ENCODE measurements around the gene GPR25. TPM values are rescaled to one million over a fixed set of nuclear protein-coding genes. Genes with fewer than 3 reads are reported as not detected.

The GPR25 gene
- total and polyA plus RNA-seq, 2 of the 4 experiments (the other 2 are of a cell fraction) = not detected

DNA sequence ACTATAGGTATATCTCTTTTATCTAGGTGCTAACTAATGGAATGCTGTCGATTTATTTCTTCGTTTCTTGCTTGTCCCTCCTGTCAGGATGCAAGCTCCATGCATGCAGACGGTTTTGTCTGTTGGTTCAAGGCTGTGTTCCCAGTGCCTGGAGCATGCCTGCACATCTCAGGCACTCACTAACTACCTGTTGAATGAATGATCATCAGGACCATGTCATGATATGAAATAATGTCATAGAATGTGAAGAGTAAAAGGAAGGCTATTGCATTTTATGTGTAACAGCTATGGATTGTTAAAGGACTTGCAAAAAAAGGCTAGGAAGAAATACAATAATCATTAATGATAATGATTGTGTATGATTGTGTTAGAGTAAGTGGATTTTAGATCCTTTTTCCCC lies 4.2 kb downstream of the GPR25 start:
- no peak overlapping the region for H3K23ac ChIP-seq (ENCODE audit: low read depth, low read length)
- no peak overlapping the region for H4K5ac ChIP-seq (ENCODE audit: low read depth, low read length)
- H2AFZ ChIP-seq (replicated peaks; ENCODE audit: low read length, poor library complexity) = no peak overlapping the region
- no peak overlapping the region for H2BK120ac ChIP-seq (ENCODE audit: low read depth, low read length)
- H2BK5ac ChIP-seq (ENCODE audit: low read depth, low read length, poor library complexity, severe bottlenecking) = no peak overlapping the region
- H3K14ac ChIP-seq (replicated peaks; ENCODE audit: low read depth, low read length) = no peak overlapping the region
- ChIA-PET POLR2A (ENCODE audit: unreplicated experiment) (no interaction called here), CTCF (interaction anchor here (0.6 to 0.7 kb wide), 3 partner anchors 12 to 202 kb away, joined by 3 read pairs; no protein-coding TSS in a partner anchor)
- in situ Hi-C loops (cut with MboI; ENCODE audit: low sequenced_read_pairs) = no loop called here
- no peak overlapping the region for H3K56ac ChIP-seq (ENCODE audit: extremely low read depth, insufficient read depth, low read length)
- no peaks in the 10 kb centered on the region; the same call in 1 of the 2 replicates for H3K9me1 ChIP-seq (ENCODE audit: insufficient read depth, low read length)
- H2BK20ac ChIP-seq (ENCODE audit: low read depth, low read length) = no peak overlapping the region
- no peak overlapping the region for H4K91ac ChIP-seq (ENCODE audit: insufficient read depth, low read depth, low read length)
- H3K27me3 ChIP-seq (ENCODE audit: control insufficient read depth, insufficient read depth, low read length) = peaks cover 74% of the 10 kb centered on the region
- no peak overlapping the region for H4K8ac ChIP-seq (ENCODE audit: low read depth in 2 of 2, low read length in 2 of 2)
- TF ChIP-seq MXI1 (IDR thresholded peaks at IDR 0.05; ENCODE audit: borderline replicate concordance, low read depth, low read length) (no peak), MAZ (IDR thresholded peaks at IDR 0.05; ENCODE audit: borderline replicate concordance, low read depth, low read length) (no peak), BHLHE40 (IDR thresholded peaks at IDR 0.05; ENCODE audit: low read depth, low read length) (no peak), RCOR1 (IDR thresholded peaks at IDR 0.05; ENCODE audit: insufficient replicate concordance, low read length) (no peak), SMC3 (IDR thresholded peaks at IDR 0.05; ENCODE audit: low read depth, low read length) (no peak), FOS (IDR thresholded peaks at IDR 0.05; ENCODE audit: low read depth, low read length) (no peak), USF2 (IDR thresholded peaks at IDR 0.05; ENCODE audit: low read depth, low read length) (no peak), RAD21 (IDR thresholded peaks at IDR 0.05; ENCODE audit: low read length) (no peak), RFX5 (IDR thresholded peaks at IDR 0.05; ENCODE audit: low read depth, low read length) (no peak), NFE2L2 (IDR thresholded peaks at IDR 0.05; ENCODE audit: low read depth, low read length) (no peak), CEBPB (IDR thresholded peaks at IDR 0.05; ENCODE audit: low read depth, low read length) (no peak), POLR2A (IDR thresholded peaks at IDR 0.05; ENCODE audit: low read depth, low read length) (no peak), MAFK (IDR thresholded peaks at IDR 0.05; ENCODE audit: low read depth, low read length) (no peak), CHD1 (IDR thresholded peaks at IDR 0.05; ENCODE audit: low read depth, low read length) (no peak)
- TF ChIP-seq, protein P1, sequence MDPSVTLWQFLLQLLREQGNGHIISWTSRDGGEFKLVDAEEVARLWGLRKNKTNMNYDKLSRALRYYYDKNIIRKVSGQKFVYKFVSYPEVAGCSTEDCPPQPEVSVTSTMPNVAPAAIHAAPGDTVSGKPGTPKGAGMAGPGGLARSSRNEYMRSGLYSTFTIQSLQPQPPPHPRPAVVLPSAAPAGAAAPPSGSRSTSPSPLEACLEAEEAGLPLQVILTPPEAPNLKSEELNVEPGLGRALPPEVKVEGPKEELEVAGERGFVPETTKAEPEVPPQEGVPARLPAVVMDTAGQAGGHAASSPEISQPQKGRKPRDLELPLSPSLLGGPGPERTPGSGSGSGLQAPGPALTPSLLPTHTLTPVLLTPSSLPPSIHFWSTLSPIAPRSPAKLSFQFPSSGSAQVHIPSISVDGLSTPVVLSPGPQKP (IDR thresholded peaks at IDR 0.05; ENCODE audit: borderline replicate concordance, low read depth, low read length) = no peak
- TF ChIP-seq, protein P2, sequence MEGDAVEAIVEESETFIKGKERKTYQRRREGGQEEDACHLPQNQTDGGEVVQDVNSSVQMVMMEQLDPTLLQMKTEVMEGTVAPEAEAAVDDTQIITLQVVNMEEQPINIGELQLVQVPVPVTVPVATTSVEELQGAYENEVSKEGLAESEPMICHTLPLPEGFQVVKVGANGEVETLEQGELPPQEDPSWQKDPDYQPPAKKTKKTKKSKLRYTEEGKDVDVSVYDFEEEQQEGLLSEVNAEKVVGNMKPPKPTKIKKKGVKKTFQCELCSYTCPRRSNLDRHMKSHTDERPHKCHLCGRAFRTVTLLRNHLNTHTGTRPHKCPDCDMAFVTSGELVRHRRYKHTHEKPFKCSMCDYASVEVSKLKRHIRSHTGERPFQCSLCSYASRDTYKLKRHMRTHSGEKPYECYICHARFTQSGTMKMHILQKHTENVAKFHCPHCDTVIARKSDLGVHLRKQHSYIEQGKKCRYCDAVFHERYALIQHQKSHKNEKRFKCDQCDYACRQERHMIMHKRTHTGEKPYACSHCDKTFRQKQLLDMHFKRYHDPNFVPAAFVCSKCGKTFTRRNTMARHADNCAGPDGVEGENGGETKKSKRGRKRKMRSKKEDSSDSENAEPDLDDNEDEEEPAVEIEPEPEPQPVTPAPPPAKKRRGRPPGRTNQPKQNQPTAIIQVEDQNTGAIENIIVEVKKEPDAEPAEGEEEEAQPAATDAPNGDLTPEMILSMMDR (conservative IDR thresholded peaks at IDR 0.05; ENCODE audit: low read depth, low read length) = no peak
- no CpG with 5 or more reads among the region's 3 CpGs for WGBS, 2 experiments (ENCODE audit: extremely low coverage in 2 of 2, insufficient read length in 1 of 2)
- no peaks in the 10 kb centered on the region for H3K36me3 ChIP-seq (ENCODE audit: control insufficient read depth, insufficient read depth, low read length)
- dilution Hi-C loops (cut with HindIII; ENCODE audit: low sequenced_read_pairs, unreplicated experiment) = no loop called here
- H3K4me2 ChIP-seq (ENCODE audit: low read depth, low read length) = no peak overlapping the region
- peaks cover 6% of the 10 kb centered on the region for H3K4me1 ChIP-seq (ENCODE audit: control insufficient read depth, insufficient read depth, low read length)
- DNase-seq = no peak
- H3K27ac ChIP-seq (ENCODE audit: insufficient read depth, low read length) = no peak overlapping the region
- no peak overlapping the region for H3K4ac ChIP-seq (ENCODE audit: low read depth, low read length)
- intact Hi-C loops (cut with micrococcal nuclease) = no loop called here
- no peak overlapping the region for H2AK5ac ChIP-seq (ENCODE audit: low read depth, low read length)
- no peak overlapping the region for H3K9ac ChIP-seq (ENCODE audit: low read depth, low read length)
- no peaks in the 10 kb centered on the region for H3K79me1 ChIP-seq (ENCODE audit: low read depth in 1 of 2, low read length in 2 of 2)
- H4K20me1 ChIP-seq (ENCODE audit: insufficient read depth, low read length) = no peaks in the 10 kb centered on the region
- H3K9me3 ChIP-seq (ENCODE audit: control insufficient read depth, insufficient read depth, low read length) = no peaks in the 10 kb centered on the region
- no peak overlapping the region for H3K18ac ChIP-seq (ENCODE audit: low read depth, low read length)
- no TSS peak for BruUV-seq (replicated peaks)
- no peak overlapping the region for H2AK9ac ChIP-seq (replicated peaks; ENCODE audit: low read depth, low read length, poor library complexity)
- no peak overlapping the region for H3K4me3 ChIP-seq (ENCODE audit: insufficient read depth, low read depth, low read length)
- ATAC-seq (ENCODE audit: low read depth) = no peak
- no peak overlapping the region for H2BK15ac ChIP-seq (ENCODE audit: low read depth, low read length)

Data from IMR-90 (cell line).